Measurements from ENCODE around the gene PPP2R2B. TPM values are rescaled to one million over a fixed set of nuclear protein-coding genes. Genes with fewer than 3 reads are reported as not detected.

Gene PPP2R2B
- polyA plus RNA-seq, 12 donors: 1.2 to 7.7 (median 2.0) TPM; not detected in 2

DNA sequence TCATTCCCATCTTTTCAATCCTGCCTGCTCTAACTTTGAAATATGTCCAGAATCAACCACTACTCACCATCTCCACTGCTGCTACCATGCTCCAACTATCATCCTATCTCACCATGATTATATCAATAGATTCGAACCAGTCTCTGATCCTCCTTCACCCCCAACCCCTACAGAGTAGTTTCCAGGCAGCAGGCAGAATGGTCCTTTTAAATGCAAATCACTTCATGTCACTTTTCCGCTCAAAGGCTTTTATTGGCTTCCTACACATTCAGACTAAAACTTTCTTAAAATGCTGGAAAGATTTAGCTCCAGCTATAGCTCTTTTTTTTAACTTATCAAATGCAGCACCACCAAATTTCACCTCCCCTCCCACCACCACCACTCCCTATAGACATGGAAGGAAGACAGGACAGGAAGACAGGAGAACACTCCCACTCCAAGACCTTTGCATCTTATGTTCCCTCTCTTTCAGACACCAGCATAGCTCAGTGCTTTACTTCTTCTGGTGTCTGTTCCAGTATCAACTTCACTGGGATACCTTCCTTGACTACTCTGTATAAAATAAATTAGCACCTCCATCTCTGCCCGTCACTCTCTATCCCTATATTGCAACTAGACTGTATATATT, 9.9 kb upstream of the PPP2R2B start:
- DNase-seq: no peak

- no peak for DNase-seq
Measured at GRCh38 chr5:146884066-146884626, 5.6 kb upstream of the PPP2R2B start.

- DNase-seq: no peak
Measured at GRCh38 chr5:146883511-146883910, 5.0 kb upstream of the PPP2R2B start.

- DNase-seq: no peak
Measured at GRCh38 chr5:146880966-146881365, 2.4 kb upstream of the PPP2R2B start.

- no peak for DNase-seq
Measured at GRCh38 chr5:146877783-146878475, 628 bp downstream of the PPP2R2B start.

GRCh38 chr5:146877178-146877681, 1.3 kb downstream of the PPP2R2B start:
- no peak for DNase-seq

DNA sequence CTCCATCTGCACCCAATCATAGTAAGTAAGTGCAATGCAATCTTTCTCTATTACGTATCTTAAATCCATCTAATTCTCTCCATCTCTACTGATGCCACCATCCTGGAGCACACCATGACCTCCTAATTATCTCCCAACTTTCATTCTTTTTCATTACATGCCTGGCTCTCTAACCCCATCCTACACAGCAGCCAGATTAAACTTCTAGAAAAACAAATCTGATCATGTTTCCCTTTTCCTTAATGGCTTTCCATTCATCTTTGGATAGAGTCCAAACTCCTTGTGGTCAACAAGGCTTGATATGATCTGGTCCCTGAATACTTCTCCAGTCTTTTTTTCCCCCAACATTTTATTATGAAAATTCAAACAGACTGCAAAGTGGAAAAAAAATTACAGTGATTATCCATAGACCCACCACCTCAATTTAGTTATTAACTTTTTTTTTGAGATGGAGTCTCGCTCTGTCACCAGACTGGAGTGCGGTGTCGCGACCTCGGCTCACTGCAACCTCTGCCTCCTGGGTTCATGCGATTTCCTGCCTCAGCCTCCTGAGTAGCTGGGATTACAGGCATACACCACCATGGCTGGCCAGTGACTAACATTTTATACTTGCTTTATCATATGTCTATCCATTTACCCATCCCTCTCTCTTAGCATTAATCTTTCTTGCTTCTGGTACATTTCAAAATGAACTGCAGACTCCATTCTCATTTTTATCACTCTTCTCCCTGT, 5.2 kb downstream of the PPP2R2B start:
- DNase-seq: no peak

- no peak for DNase-seq
Measured at GRCh38 chr5:146872188-146872587, 6.4 kb downstream of the PPP2R2B start.

GRCh38 chr5:146867996-146868708, 10.4 kb downstream of the PPP2R2B start:
- no peak for DNase-seq

GRCh38 chr5:146866263-146866662, 12.3 kb downstream of the PPP2R2B start:
- DNase-seq: no peak

DNA sequence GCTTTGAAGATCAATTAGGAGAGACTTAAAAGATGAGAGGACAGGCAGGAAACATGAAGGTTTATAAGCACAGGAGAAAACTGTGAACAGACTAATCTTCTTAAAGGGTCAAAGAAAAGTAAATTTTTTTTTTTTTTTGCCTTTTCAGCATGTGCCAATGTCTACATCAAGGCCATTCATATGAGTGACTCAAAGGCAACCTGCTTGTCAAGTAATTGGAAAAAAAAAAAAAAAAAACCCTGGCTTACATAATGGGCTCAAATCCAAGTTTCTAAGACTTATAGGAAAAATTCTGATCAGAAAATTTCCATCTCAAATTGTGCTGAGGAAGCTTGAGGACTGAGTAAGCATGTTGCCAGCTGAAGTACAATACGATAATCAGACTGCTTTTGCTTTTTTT, 15.9 kb downstream of the PPP2R2B start:
- no peak for DNase-seq

DNA sequence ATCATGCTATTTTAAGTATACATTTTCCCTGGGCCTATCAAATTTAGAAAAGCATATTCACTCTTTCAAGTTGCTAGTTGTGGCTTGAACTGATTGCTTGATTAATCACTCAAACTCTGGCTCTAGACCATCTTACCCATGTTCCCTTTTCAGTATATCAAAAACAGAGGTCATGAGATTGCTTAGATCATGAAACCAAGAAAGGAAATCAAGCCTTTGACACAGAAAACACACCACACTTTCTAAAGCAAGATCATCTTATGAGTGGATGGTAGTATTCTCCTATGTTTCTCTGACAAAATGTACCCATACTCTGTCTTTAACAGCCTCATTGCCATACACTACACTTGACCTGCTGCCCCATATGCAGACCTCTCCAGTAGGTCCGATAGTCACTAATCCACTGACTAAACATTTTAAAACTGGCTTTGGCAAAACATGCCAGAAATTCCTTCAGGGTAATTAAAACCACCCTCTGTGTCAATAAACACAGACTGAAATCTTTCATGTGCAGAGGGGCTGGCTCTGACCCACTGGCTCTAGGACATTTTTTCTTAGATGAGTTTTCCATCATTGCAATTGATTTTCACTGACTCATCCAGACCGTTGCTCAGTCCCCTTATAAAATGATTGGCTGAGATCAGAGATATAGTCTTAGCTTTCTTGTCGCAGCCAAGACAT, 18.2 kb downstream of the PPP2R2B start:
- no peak for DNase-seq

DNA sequence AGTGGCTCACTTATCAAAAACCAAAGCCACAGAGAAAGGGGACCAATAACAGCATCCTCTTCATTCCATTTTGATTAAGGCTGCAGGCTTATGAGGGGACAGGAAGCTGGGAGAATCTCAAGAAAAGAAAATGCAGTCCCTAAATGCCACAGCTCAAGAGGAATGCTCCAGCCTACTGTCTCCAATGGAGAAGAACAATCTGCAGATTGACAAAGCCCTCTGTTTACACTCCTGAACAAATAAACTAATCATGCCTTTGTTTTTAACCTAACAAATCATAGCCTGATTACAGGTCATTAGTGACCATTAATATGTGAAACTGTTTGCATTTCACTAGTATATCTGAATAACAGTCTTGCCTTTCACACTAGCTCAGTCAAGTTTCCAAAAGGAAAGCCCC, 26.5 kb downstream of the PPP2R2B start:
- DNase-seq: no peak

DNA sequence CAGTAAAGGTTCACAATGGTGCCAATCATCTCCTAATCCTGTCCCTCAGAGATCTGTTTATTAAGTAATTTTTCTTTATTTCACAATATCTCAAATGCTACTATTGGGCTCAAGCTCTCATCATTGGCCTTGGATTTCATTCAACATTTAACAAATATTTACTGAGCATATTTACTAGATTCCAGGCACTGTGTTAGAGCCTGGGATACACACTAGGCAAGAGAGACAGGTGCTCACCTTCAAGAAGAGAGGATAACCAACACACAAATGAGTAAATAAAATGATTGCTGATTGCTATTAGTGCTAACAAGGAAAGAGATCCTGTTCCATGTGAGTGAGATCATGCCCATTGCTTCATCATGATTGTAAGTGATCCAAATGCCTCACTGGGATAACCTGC, 27.4 kb downstream of the PPP2R2B start:
- no peak for DNase-seq

DNA sequence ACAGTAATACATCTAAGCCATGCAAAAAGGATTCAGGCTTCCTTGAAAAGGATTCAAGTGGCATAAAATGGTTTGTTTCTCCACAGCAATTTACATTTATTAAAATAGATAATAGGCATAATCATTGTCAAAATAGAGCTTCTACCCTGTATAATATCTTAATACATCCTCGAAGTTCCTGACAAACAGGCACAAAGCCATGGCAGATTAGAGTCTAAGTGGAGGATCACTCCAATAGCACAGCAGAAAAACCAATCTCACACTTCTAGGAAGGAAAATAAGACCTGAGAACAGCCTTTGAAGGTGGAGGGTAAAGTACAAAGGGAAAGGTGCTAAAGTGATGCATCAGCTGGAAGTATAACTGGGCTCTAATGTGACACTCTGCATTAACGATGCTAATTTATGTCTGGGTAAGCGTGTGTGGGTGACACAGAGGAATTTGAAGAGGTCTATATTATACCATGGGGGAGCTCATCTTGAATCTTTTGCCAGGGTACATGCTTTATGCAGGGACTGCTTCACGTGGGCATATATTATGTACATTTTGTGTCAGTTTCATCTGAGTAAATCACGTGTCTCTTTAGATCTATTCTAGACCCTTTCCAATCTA, 28.8 kb downstream of the PPP2R2B start:
- DNase-seq: no peak

DNA sequence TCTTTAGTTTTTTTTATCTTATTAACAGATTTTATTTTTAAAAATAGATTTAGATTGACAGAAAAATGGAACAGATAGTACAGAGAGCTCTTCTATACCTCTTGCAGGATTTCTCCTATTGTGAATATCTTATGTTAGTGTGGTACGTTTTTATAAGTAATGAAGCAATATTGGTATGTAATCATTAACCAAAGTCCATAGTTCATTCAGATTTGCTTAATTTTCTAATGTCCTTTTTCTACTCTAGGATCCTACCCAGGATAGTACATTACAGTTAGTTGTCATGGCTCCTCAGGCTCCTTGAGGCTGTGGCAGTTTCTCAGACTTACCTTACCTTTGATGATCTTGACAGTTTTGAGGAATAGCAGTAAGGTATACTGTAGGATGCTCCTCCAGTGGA, 30.4 kb downstream of the PPP2R2B start:
- DNase-seq: no peak

GRCh38 chr5:146840016-146840415, 38.5 kb downstream of the PPP2R2B start:
- DNase-seq: no peak

GRCh38 chr5:146836226-146836842, 42.2 kb downstream of the PPP2R2B start:
- DNase-seq: no peak

DNA sequence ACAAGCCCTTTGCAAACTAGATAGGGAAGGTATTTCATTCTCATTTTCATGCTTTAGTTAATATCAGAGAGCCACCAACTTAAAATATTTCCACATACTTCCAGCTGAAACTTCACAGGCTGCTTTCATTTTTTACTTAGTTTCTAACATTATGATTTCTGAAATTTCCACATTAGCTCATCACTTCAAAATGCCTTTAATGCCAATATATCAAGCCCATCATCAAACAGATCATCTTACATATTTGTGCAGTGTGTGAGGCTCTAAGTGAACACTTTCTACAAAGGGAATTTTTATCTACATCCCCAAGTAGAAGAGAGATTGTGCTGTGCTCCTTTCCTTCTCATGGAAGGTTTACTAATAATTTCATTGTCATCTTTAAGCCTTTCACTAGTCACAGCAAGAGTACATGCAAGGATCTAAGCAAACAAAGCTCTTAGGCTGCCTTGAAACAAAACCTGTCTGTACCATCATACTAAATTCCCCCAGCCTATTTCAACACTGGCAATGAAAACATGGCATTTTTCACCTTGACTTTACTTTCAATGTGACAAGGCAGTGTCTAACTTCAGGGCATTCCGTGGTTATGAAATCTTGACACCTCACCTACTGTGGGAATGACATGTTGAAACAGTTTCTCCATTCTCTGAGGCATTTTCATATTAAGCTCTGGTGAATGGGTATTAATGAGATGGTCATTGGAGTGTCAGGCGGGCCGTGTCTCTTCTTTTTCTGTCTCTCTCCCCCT, 45.4 kb downstream of the PPP2R2B start:
- no peak for DNase-seq

DNA sequence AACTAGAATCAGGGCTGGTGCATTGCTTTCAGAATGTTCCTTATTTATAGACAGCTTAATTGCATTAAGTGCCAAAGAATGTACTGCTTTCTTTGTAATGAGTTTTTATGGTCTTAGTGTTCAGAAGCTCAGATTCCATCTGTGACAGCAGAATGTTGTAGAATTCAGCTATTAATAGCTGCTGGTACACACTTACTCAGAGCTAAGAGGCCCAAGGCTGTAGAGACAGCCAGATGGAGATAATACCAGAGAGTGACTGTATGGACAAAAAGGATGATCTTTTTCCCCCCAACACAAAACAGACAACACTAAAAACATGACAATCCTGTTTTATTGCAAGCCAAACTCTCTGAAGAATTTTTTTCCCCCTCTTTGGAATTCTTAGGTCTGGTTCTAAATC, 50.2 kb downstream of the PPP2R2B start:
- DNase-seq: no peak
